ENCODE measurements around the gene SPN.
"Not testable (repeated sequence)": the region's sequence is repeated elsewhere in the genome, so short reads cannot be mapped to it uniquely, and the experiment has no call there.

The SPN gene

DNA sequence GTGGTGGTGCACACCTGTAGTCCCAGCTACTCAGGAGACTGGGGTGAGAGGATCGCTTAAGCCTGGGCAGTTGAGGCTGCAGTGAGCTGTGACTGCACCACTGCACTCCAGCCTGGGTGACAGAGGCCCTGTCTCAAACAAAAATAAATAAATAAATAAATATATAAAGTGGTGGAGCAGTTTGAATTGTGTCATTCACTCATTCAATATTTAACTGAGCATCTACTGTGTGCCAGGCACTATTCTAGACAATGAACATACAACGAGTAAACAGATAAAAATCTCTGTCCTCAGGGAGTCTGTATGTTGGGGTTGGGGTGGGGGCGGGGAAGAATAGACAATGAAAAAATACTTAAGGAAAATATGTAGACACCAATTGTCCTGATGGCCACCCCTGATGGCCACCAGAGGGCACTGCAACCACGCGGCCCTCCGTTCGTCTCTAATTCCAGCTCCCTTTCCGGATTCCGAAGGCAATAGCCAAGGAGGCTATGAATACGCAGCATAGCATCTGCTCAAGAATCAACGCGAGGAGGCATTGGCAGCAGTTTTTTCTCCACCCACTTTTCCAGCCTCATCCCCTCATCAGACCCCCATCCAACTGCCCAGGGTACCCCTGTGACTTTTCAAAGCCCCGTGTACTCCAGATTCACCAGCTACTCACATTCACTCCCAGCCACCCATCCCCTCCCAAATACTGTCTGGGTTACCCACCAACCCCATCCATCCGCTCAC, 37.4 kb downstream of the SPN start:
- H3K4me3 ChIP-seq (ENCODE audit: low read depth, low read length) = no peak overlapping the region
- TF ChIP-seq, protein P1, sequence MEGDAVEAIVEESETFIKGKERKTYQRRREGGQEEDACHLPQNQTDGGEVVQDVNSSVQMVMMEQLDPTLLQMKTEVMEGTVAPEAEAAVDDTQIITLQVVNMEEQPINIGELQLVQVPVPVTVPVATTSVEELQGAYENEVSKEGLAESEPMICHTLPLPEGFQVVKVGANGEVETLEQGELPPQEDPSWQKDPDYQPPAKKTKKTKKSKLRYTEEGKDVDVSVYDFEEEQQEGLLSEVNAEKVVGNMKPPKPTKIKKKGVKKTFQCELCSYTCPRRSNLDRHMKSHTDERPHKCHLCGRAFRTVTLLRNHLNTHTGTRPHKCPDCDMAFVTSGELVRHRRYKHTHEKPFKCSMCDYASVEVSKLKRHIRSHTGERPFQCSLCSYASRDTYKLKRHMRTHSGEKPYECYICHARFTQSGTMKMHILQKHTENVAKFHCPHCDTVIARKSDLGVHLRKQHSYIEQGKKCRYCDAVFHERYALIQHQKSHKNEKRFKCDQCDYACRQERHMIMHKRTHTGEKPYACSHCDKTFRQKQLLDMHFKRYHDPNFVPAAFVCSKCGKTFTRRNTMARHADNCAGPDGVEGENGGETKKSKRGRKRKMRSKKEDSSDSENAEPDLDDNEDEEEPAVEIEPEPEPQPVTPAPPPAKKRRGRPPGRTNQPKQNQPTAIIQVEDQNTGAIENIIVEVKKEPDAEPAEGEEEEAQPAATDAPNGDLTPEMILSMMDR (conservative IDR thresholded peaks at IDR 0.05; ENCODE audit: low read depth, low read length) = peak; percentile 92
- peak; percentile 95 for DNase-seq (ENCODE audit: low read depth)

DNA sequence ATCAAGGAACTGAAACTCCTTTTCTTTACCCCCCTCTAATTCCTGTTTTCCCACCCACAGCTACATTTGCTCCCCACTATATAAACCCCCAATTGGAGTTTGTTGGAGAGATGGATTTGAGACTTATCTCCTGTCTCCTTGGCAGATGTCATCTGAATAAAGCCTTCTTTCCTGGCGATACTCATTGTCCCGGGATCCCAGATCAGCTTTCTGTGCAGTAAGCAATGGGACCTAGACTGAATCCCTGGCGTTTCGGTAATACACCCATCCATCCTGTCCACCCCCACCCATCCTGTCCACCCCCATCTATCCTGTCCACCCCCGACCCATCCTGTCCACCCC, 38.1 kb downstream of the SPN start:
- TF ChIP-seq, protein P1 (conservative IDR thresholded peaks at IDR 0.05; ENCODE audit: low read depth, low read length) = no peak
- no peak overlapping the region for H3K4me3 ChIP-seq (ENCODE audit: low read depth, low read length)
- DNase-seq (ENCODE audit: low read depth) = no peak

DNA sequence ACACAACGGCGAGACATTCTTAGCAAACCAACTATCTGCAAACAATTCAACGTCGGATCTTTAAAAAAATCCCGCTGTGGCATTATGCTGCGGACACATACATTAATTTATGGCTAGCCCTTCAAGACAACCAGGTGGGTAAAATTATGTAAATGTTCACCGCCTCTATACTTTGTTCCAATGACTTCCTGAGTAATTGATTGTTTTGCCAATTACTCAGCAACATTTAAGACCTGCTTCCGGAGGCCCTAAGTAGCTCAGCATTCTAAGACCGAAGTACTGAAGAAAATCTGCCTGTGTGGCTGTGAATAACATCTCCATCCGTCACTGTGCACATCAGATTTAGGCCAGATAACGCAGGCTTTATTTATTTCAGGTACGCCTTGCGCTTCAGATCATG, 39.2 kb downstream of the SPN start:
- TF ChIP-seq, protein P1 (conservative IDR thresholded peaks at IDR 0.05; ENCODE audit: low read depth, low read length) = no peak
- DNase-seq (ENCODE audit: low read depth) = no peak
- H3K4me3 ChIP-seq (ENCODE audit: low read depth, low read length) = no peak overlapping the region

DNA sequence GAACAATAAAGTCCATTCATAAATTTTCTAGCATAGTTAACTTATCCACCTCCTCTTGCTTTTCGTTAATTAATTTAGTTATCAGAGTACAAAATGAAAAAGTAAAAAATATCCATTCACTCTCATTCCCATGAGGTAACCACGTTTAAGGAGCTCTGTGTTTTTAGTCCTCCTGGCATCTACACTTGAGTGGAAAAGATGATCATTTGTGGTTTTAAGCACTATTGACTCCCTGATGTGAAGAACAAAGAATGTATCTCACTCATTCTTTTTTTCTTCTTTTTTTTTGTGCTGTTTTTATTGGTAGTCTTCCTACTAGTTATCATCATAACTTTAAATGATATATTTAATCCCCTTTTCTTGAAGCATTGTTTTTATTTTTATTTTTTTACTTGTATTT, 42.0 kb downstream of the SPN start:
- no peak overlapping the region for H3K4me3 ChIP-seq (ENCODE audit: low read depth, low read length)
- TF ChIP-seq, protein P1 (conservative IDR thresholded peaks at IDR 0.05; ENCODE audit: low read depth, low read length) = no peak
- peak; percentile 13 for DNase-seq (ENCODE audit: low read depth)

DNA sequence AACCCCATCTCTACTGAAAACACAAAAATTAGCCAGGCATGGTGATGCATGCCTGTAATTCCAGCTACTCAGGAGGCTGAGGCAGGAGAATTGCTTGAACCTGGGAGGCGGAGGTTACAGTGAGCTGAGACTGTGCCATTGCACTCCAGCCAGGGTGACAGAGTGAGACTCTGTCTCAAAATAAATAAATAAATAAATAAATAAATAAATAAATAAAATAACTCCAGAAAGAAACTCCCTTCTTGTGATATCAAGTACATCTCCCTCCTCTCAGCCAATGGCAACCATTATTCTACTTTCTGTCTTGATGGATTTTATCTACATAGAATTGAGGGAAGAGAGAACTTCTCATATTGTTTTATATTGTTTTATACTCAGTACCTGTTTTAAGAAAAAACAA, 44.1 kb downstream of the SPN start:
- DNase-seq (ENCODE audit: low read depth); H3K4me3 ChIP-seq (ENCODE audit: low read depth, low read length): not testable (repeated sequence)

DNA sequence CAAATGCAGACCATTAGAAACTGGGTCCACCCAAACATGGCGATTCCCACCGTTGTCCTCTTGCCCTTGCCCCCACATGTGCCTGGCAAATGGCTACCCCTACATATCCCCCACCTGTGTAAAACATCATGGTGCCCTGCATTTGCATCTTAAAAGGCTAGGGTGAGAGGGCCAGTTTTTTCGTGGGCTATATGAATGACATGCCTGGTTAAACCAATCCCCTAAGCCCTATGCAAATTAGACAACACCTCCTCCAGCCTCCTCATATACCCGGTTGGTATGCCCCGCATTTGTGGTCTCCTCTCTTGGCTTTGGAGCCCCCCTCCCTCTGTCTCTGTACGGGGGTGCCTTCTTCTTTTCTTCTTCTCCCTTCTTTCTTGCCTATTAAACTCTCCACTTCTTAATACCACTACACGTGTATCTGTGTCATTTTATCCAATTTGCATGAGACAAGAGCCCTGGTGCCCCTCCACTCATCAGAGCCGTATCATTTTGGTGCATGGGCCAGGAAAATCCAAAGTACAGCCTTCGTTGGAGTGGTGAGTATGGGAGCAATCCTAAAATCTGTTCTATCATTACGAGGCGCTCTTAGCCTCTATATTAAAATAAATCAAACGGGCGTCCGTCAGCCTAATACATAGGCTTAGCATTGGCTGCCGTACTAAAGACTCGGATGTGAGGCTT, 46.0 kb downstream of the SPN start:
- TF ChIP-seq, protein P1 (conservative IDR thresholded peaks at IDR 0.05; ENCODE audit: low read depth, low read length) = no peak
- no peak overlapping the region for H3K4me3 ChIP-seq (ENCODE audit: low read depth, low read length)
- no peak for DNase-seq (ENCODE audit: low read depth)

DNA sequence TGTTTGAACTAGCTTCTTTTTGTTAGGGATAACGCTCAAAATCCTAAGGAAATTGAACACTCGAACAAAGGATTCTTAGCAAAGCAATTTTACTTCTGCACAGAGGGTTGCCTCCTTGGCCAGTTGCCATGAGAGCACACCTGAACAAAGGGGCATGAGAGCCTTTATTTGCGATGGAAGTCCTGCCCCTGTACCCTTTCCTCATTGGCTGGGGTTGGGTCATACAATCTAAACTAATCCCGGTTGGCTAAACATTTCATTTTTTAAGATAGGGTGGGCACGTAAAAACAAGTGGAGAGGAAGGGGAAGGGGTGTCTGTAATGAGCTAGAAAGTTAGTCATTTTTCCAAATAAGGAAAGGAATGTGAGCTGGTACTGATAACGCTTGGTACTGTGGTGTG, 46.6 kb downstream of the SPN start:
- DNase-seq (ENCODE audit: low read depth); H3K4me3 ChIP-seq (ENCODE audit: low read depth, low read length): not testable (repeated sequence)
